CD4-positive, CD25-positive, alpha-beta regulatory T cell (primary cell): ENCODE measurements around the gene CELSR3. TPM values are rescaled to one million over a fixed set of nuclear protein-coding genes. Genes with fewer than 3 reads are reported as not detected.

Source experiments
- ATAC-seq, 2 donors: fragments of 150-1000 bp; cut with Tn5 transposase; one replicate each; pipeline ENCODE4 v1.10.0; 2021; ENCODE audit warnings: low read depth in 2 of 2, moderate number of reproducible peaks in 2 of 2, moderate library complexity in 1 of 2
- DNase-seq, 3 donors: peaks; one replicate each; pipeline versions ENCODE4 v3.0.0 to v3.0.0-alpha.2; 2012 to 2022; ENCODE audit warnings: mixed read lengths in 1 of 3
- H3K27ac ChIP-seq: one replicate; pipeline ENCODE4 v1.7.0; 2013; ENCODE audit warnings: mild to moderate bottlenecking, low read length; ENCODE audit not compliant: insufficient read depth, poor library complexity, severe bottlenecking
- H3K27me3 ChIP-seq: one replicate; pipeline ENCODE4 v1.7.0; 2013; ENCODE audit warnings: low read length; ENCODE audit not compliant: control insufficient read depth, insufficient read depth
- H3K36me3 ChIP-seq: one replicate; pipeline ENCODE4 v1.7.0; 2013; ENCODE audit warnings: mild to moderate bottlenecking, low read length, moderate library complexity; ENCODE audit not compliant: control insufficient read depth, insufficient read depth
- H3K4me1 ChIP-seq: 2 replicates; pipeline ENCODE4 v1.7.0; 2013; ENCODE audit warnings: mild to moderate bottlenecking, low read length; ENCODE audit not compliant: insufficient read depth, control insufficient read depth, poor library complexity, severe bottlenecking
- H3K4me3 ChIP-seq: one replicate; pipeline ENCODE4 v1.7.0; 2013; ENCODE audit warnings: low read depth, mild to moderate bottlenecking, low read length, moderate library complexity
- H3K9me3 ChIP-seq, 2 experiments: 1 replicate in 1 of 2; 2 replicates in 1 of 2; pipeline ENCODE4 v1.7.0; 2013; ENCODE audit warnings: low read length in 2 of 2, mild to moderate bottlenecking in 1 of 2, moderate library complexity in 1 of 2; ENCODE audit not compliant: control insufficient read depth in 2 of 2
- H3K27ac Mint-ChIP-seq, 3 donors: one replicate each; pipeline ENCODE4 v1.8.0; 2020 to 2022; ENCODE audit warnings: mild to moderate bottlenecking in 3 of 3, mixed read lengths in 3 of 3, moderate library complexity in 2 of 3
- H3K27me3 Mint-ChIP-seq: one replicate; pipeline ENCODE4 v1.8.0; 2022; ENCODE audit warnings: mild to moderate bottlenecking, mixed read lengths
- H3K36me3 Mint-ChIP-seq: one replicate; pipeline ENCODE4 v1.8.0; 2020; ENCODE audit warnings: mixed read lengths
- H3K4me1 Mint-ChIP-seq, 4 donors: one replicate each; pipeline ENCODE4 v1.8.0; 2020 to 2022; ENCODE audit warnings: mixed read lengths in 4 of 4, mild to moderate bottlenecking in 1 of 4
- H3K4me3 Mint-ChIP-seq, 4 donors: one replicate each; pipeline ENCODE4 v1.8.0; 2020 to 2022; ENCODE audit warnings: mild to moderate bottlenecking in 4 of 4, mixed read lengths in 4 of 4, moderate library complexity in 3 of 4
- H3K9me3 Mint-ChIP-seq, 7 donors: one replicate each; pipeline ENCODE4 v1.8.0; 2020 to 2022; ENCODE audit warnings: mixed read lengths in 7 of 7, mild to moderate bottlenecking in 3 of 7, moderate library complexity in 2 of 7
- polyA plus RNA-seq, 4 donors: library from polyadenylated mRNA; unstranded; fragments of 300-500 nt; fragmentation: Illumina TruSeq; gene quantifications; one replicate each; pipeline ENCODE4 v1.2.3, GENCODE V29; 2021
- total RNA-seq: library from RNA; stranded (reverse); gene quantifications from one replicate; pipeline ENCODE4 v1.2.3, GENCODE V29; 2022

Gene CELSR3
- total and polyA plus RNA-seq, 5 donors from 2014 or later, result 0.31 to 8.8 (median 0.39) TPM

GRCh38 chr3:48635222-48636021 lies 27.3 kb downstream of the CELSR3 start, which contains the start of gene SLC26A6:
Gene SLC26A6, minus strand, starts transcription at chr3:48635461. Its CDS starts 68 bp downstream, at chr3:48635393.
- peak within 1 kb of the TSS; percentile 88 to 91 (median 90) for H3K4me3 Mint-ChIP-seq
- H3K27ac ChIP-seq, result peak within 1 kb of the TSS; percentile 33
- DNase-seq (peak; percentile 86 to 96 (median 91)), ATAC-seq (peak; percentile 95 to 96)
- H3K27ac Mint-ChIP-seq, result peak within 1 kb of the TSS; percentile 52 to 78 (median 67)
- H3K9me3 Mint-ChIP-seq, result no peaks in the 10 kb centered on the region
- no peaks in the 10 kb centered on the region for H3K27me3 ChIP-seq
- peaks cover 3% of the 10 kb centered on the region for H3K36me3 ChIP-seq
- H3K4me1 ChIP-seq, result peaks cover 26% of the 10 kb centered on the region
- H3K36me3 Mint-ChIP-seq, result peaks cover 5% of the 10 kb centered on the region
- H3K27me3 Mint-ChIP-seq, result no peaks in the 10 kb centered on the region
- no peaks in the 10 kb centered on the region for H3K9me3 ChIP-seq
- H3K4me1 Mint-ChIP-seq, result peaks cover 0 to 36% (median 21%) of the 10 kb centered on the region in 4 donors
- H3K4me3 ChIP-seq, result peak within 1 kb of the TSS; percentile 69

GRCh38 chr3:48634661-48635221 lies 27.9 kb downstream of the CELSR3 start:
- Histone ChIP-seq H3K4me1 (peaks cover 26% of the 10 kb centered on the region), H3K27me3 (no peaks in the 10 kb centered on the region), H3K27ac (peak overlapping the region; percentile 33), H3K4me3 (peak overlapping the region; percentile 69), H3K9me3 (no peaks in the 10 kb centered on the region), H3K36me3 (peaks cover 5% of the 10 kb centered on the region)
- peak; percentile 12 to 19 for ATAC-seq
- H3K4me1 Mint-ChIP-seq, result peaks cover 0 to 36% (median 22%) of the 10 kb centered on the region in 4 donors
- H3K9me3 Mint-ChIP-seq, result no peaks in the 10 kb centered on the region
- H3K27ac Mint-ChIP-seq, result peak overlapping the region in 2 of 3 donors; percentile 49 to 52
- peak overlapping the region; percentile 88 to 91 (median 90) for H3K4me3 Mint-ChIP-seq
- H3K36me3 Mint-ChIP-seq, result peaks cover 9% of the 10 kb centered on the region
- H3K27me3 Mint-ChIP-seq, result no peaks in the 10 kb centered on the region
- DNase-seq, result peak; percentile 3 to 60 (median 44)

GRCh38 chr3:48633743-48634142 lies 28.9 kb downstream of the CELSR3 start:
- Histone ChIP-seq H3K36me3 (peaks cover 5% of the 10 kb centered on the region), H3K27me3 (no peaks in the 10 kb centered on the region), H3K4me3 (no peak overlapping the region), H3K27ac (no peak overlapping the region), H3K9me3 (no peaks in the 10 kb centered on the region), H3K4me1 (peaks cover 26% of the 10 kb centered on the region)
- ATAC-seq (no peak), DNase-seq (no peak)
- peak overlapping the region in 2 of 3 donors; percentile 65 to 66 for H3K27ac Mint-ChIP-seq
- H3K4me3 Mint-ChIP-seq, result peak overlapping the region; percentile 11 to 91 (median 20)
- H3K4me1 Mint-ChIP-seq, result peaks cover 0 to 33% (median 18%) of the 10 kb centered on the region in 4 donors
- H3K27me3 Mint-ChIP-seq, result no peaks in the 10 kb centered on the region
- no peaks in the 10 kb centered on the region for H3K9me3 Mint-ChIP-seq
- peaks cover 16% of the 10 kb centered on the region for H3K36me3 Mint-ChIP-seq

- Histone ChIP-seq H3K27me3 (no peaks in the 10 kb centered on the region), H3K27ac (no peak overlapping the region), H3K36me3 (peaks cover 9% of the 10 kb centered on the region), H3K4me3 (no peak overlapping the region), H3K4me1 (peaks cover 26% of the 10 kb centered on the region), H3K9me3 (no peaks in the 10 kb centered on the region)
- Mint-ChIP-seq H3K9me3 (no peaks in the 10 kb centered on the region), H3K27me3 (no peaks in the 10 kb centered on the region), H3K4me3 (peak overlapping the region in 3 of 4 donors; percentile 10 to 91 (median 55)), H3K36me3 (peaks cover 20% of the 10 kb centered on the region), H3K4me1 (peaks cover 0 to 32% (median 17%) of the 10 kb centered on the region in 4 donors), H3K27ac (peak overlapping the region in 2 of 3 donors; percentile 65 to 66)
- DNase-seq, result no peak
- ATAC-seq, result no peak
Observed at GRCh38 chr3:48633256-48633655, 29.4 kb downstream of the CELSR3 start.

- Mint-ChIP-seq H3K27me3 (no peaks in the 10 kb centered on the region), H3K27ac (peak overlapping the region in 1 of 3 donors; percentile 18), H3K9me3 (no peaks in the 10 kb centered on the region), H3K4me3 (no peak overlapping the region), H3K4me1 (peaks cover 0 to 31% (median 16%) of the 10 kb centered on the region in 4 donors), H3K36me3 (peaks cover 32% of the 10 kb centered on the region)
- Histone ChIP-seq H3K9me3 (no peaks in the 10 kb centered on the region), H3K4me1 (peaks cover 26% of the 10 kb centered on the region), H3K36me3 (peaks cover 15% of the 10 kb centered on the region), H3K27ac (no peak overlapping the region), H3K4me3 (no peak overlapping the region), H3K27me3 (no peaks in the 10 kb centered on the region)
- ATAC-seq, result no peak
- DNase-seq, result no peak
Observed at GRCh38 chr3:48631516-48632448, 30.9 kb downstream of the CELSR3 start.

GRCh38 chr3:48630833-48631232 lies 31.9 kb downstream of the CELSR3 start:
- DNase-seq (no peak), ATAC-seq (no peak)
- Mint-ChIP-seq H3K4me1 (peaks cover 0 to 25% (median 11%) of the 10 kb centered on the region in 4 donors), H3K27ac (no peak overlapping the region), H3K27me3 (no peaks in the 10 kb centered on the region), H3K9me3 (no peaks in the 10 kb centered on the region), H3K36me3 (peaks cover 33% of the 10 kb centered on the region), H3K4me3 (no peak overlapping the region)
- Histone ChIP-seq H3K27ac (no peak overlapping the region), H3K9me3 (no peaks in the 10 kb centered on the region), H3K36me3 (peaks cover 15% of the 10 kb centered on the region), H3K27me3 (no peaks in the 10 kb centered on the region), H3K4me1 (peaks cover 20% of the 10 kb centered on the region), H3K4me3 (no peak overlapping the region)

- peaks cover 33% of the 10 kb centered on the region for H3K36me3 Mint-ChIP-seq
- Histone ChIP-seq H3K4me1 (peaks cover 16% of the 10 kb centered on the region), H3K9me3 (no peaks in the 10 kb centered on the region), H3K4me3 (no peak overlapping the region), H3K36me3 (peaks cover 15% of the 10 kb centered on the region), H3K27me3 (no peaks in the 10 kb centered on the region), H3K27ac (no peak overlapping the region)
- H3K27me3 Mint-ChIP-seq, result no peaks in the 10 kb centered on the region
- DNase-seq, result no peak
- no peak overlapping the region for H3K27ac Mint-ChIP-seq
- no peak for ATAC-seq
- peaks cover 0 to 23% (median 11%) of the 10 kb centered on the region in 4 donors for H3K4me1 Mint-ChIP-seq
- H3K9me3 Mint-ChIP-seq, result no peaks in the 10 kb centered on the region
- no peak overlapping the region for H3K4me3 Mint-ChIP-seq
Observed at GRCh38 chr3:48630407-48630806, 32.3 kb downstream of the CELSR3 start.
